Gastroesophageal sphincter (tissue), 4 donors: ENCODE data around the gene CLEC11A. TPM values are rescaled to one million over a fixed set of nuclear protein-coding genes. Genes with fewer than 3 reads are reported as not detected.
A peak's percentile ranks its signal among the peaks of the same experiment; 100 is the strongest.

Experiments
- ATAC-seq: fragments of 150-250 bp; one replicate; pipeline ENCODE4 v1.9.1; 2016; ENCODE audit warnings: mild to moderate bottlenecking, moderate library complexity
- H3K27ac ChIP-seq, 4 donors: fragments of 200-600 bp; sonication (generic) in 3 of 4; 1 replicate in 3 of 4; 2 replicates in 1 of 4; pipeline ENCODE4 v1.5.1; 2016 to 2019
- H3K27me3 ChIP-seq: fragments of 200-600 bp; sonication (generic); one replicate; pipeline ENCODE4 v1.5.1; 2019
- H3K36me3 ChIP-seq, 2 donors: fragments of 200-600 bp; sonication (generic); one replicate each; pipeline ENCODE4 v1.5.1; 2019; ENCODE audit warnings: control low read depth in 1 of 2
- H3K4me1 ChIP-seq, 3 donors: fragments of 200-600 bp; sonication (generic); 1 replicate in 2 of 3; 2 replicates in 1 of 3; pipeline ENCODE4 v1.5.1; 2016 to 2019; ENCODE audit warnings: control low read depth in 2 of 3
- H3K4me3 ChIP-seq, 2 donors: fragments of 200-600 bp; sonication (generic); one replicate each; pipeline ENCODE4 v1.5.1; 2019; ENCODE audit warnings: mild to moderate bottlenecking in 1 of 2, moderate library complexity in 1 of 2
- H3K9me3 ChIP-seq, 3 donors: fragments of 200-600 bp; sonication (generic); one replicate each; pipeline ENCODE4 v1.5.1; 2017 to 2019; ENCODE audit warnings: control low read depth in 2 of 3
- CTCF ChIP-seq, 4 experiments: fragments of 200-600 bp in 2 of 4; fragments of 450-650 bp in 2 of 4; sonication (generic) in 1 of 4; IDR thresholded peaks; one replicate each; pipeline ENCODE4 v1.5.1; 2017 to 2019; ENCODE audit warnings: antibody characterized with exemption in 4 of 4, mild to moderate bottlenecking in 2 of 4, moderate library complexity in 2 of 4
- EP300 ChIP-seq: sonication (generic); formaldehyde crosslinking; IDR thresholded peaks from one replicate; pipeline ENCODE4 v1.6.1; 2017; ENCODE audit warnings: antibody characterized with exemption, mild to moderate bottlenecking
- POLR2A ChIP-seq, 2 donors: fragments of 450-650 bp; IDR thresholded peaks; one replicate each; pipeline ENCODE4 v1.6.1; 2017; ENCODE audit warnings: antibody characterized with exemption in 2 of 2, mild to moderate bottlenecking in 2 of 2, moderate library complexity in 1 of 2
- POLR2AphosphoS5 ChIP-seq: sonication (generic); formaldehyde crosslinking; IDR thresholded peaks from one replicate; pipeline ENCODE4 v1.6.1; 2017; ENCODE audit warnings: antibody characterized with exemption
- WGBS, 2 donors: methylation state at CpG; one replicate each; pipeline ENCODE4 v1.1.5; 2018; ENCODE audit warnings: low coverage in 1 of 2; 5-methylcytosine and 5-hydroxymethylcytosine counted together
- total RNA-seq, 4 donors: library from RNA; depleted of rRNA; stranded (reverse); fragments of >200 nt; gene quantifications; one replicate each; pipeline ENCODE4 v1.1.0, GENCODE V29; 2016

Gene CLEC11A
- total RNA-seq, 4 donors from 2014 or later: 4.6 to 17.1 (median 8.4) TPM

- peaks cover 91% of the 10 kb centered on the region for H3K27me3 ChIP-seq
- H3K36me3 ChIP-seq: no peaks in the 10 kb centered on the region
- TF ChIP-seq POLR2AphosphoS5: no peak
- no peak for TF ChIP-seq POLR2A (IDR thresholded peaks at IDR 0.05)
- no peak for TF ChIP-seq EP300
- TF ChIP-seq CTCF (IDR thresholded peaks at IDR 0.05): no peak
- H3K4me3 ChIP-seq: peak overlapping the region; percentile 26 to 65
- no peak for ATAC-seq
- H3K9me3 ChIP-seq: no peaks in the 10 kb centered on the region
- peaks cover 0 to 39% (median 21%) of the 10 kb centered on the region in 3 donors for H3K4me1 ChIP-seq
- WGBS, 2 donors: 13% methylated on average over 7 of the region's 52 CpGs; no CpG with 5 or more reads in 1 of the 2 donors
- peak overlapping the region in 3 of 4 donors; percentile 72 to 85 (median 79) for H3K27ac ChIP-seq
These were observed 2.2 kb downstream of the CLEC11A start for GRCh38 chr19:50725218-50725910.

DNA sequence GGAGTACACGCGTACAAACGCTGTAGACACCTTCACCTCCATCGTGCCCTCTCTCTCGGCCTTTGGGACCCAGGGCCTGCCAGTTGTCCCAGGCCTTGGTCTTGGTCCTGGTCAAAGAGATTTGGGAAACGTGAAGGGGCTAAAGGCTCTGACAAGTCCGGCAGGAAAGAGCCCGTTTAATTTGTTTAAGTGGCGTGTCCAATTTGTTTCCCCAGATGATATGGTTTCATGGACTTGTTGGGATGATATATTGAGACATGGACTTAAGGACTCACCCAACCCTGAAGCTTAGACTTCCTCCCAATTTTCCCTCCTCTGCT lies 2.7 kb downstream of the CLEC11A start:
- no peaks in the 10 kb centered on the region for H3K9me3 ChIP-seq
- no peaks in the 10 kb centered on the region for H3K36me3 ChIP-seq
- peaks cover 0 to 39% (median 21%) of the 10 kb centered on the region in 3 donors for H3K4me1 ChIP-seq
- H3K27ac ChIP-seq: no peak overlapping the region
- TF ChIP-seq POLR2A (IDR thresholded peaks at IDR 0.05) (no peak), EP300 (no peak), POLR2AphosphoS5 (no peak), CTCF (IDR thresholded peaks at IDR 0.05) (no peak)
- WGBS, 2 donors: 58 to 60% methylated on average over 1 to 7 of the region's 9 CpGs
- H3K27me3 ChIP-seq: peaks cover 91% of the 10 kb centered on the region
- no peak for ATAC-seq
- peak overlapping the region in 1 of 2 donors; percentile 65 for H3K4me3 ChIP-seq

- Histone ChIP-seq H3K4me3 (no peak overlapping the region), H3K9me3 (no peaks in the 10 kb centered on the region), H3K4me1 (peaks cover 0 to 38% (median 21%) of the 10 kb centered on the region in 3 donors), H3K27ac (no peak overlapping the region), H3K27me3 (peaks cover 80% of the 10 kb centered on the region), H3K36me3 (no peaks in the 10 kb centered on the region)
- WGBS, 2 donors: 7 to 11% methylated on average over 3 to 5 of the region's 39 CpGs
- TF ChIP-seq POLR2AphosphoS5: no peak
- no peak for TF ChIP-seq EP300
- no peak for TF ChIP-seq POLR2A (IDR thresholded peaks at IDR 0.05)
- TF ChIP-seq CTCF (IDR thresholded peaks at IDR 0.05): no peak
- ATAC-seq: no peak
These were observed 5.0 kb downstream of the CLEC11A start for GRCh38 chr19:50728084-50728737.

GRCh38 chr19:50729894-50730293 lies 6.7 kb downstream of the CLEC11A start:
- TF ChIP-seq POLR2A (IDR thresholded peaks at IDR 0.05) (no peak), EP300 (no peak), CTCF (IDR thresholded peaks at IDR 0.05) (no peak), POLR2AphosphoS5 (no peak)
- H3K4me3 ChIP-seq: no peak overlapping the region
- peaks cover 78% of the 10 kb centered on the region for H3K27me3 ChIP-seq
- H3K9me3 ChIP-seq: no peaks in the 10 kb centered on the region
- H3K27ac ChIP-seq: no peak overlapping the region
- ATAC-seq: no peak
- 57 to 62% methylated on average over 5 of the region's 5 CpGs for WGBS, 2 donors
- no peaks in the 10 kb centered on the region for H3K36me3 ChIP-seq
- H3K4me1 ChIP-seq: peaks cover 0 to 22% (median 15%) of the 10 kb centered on the region in 3 donors

- Histone ChIP-seq H3K4me1 (no peaks in the 10 kb centered on the region), H3K27ac (no peak overlapping the region), H3K4me3 (no peak overlapping the region), H3K36me3 (no peaks in the 10 kb centered on the region), H3K27me3 (peaks cover 84% of the 10 kb centered on the region), H3K9me3 (no peaks in the 10 kb centered on the region)
- WGBS, 2 donors: 49 to 57% methylated on average over 3 to 7 of the region's 7 CpGs
- TF ChIP-seq EP300: no peak
- no peak for TF ChIP-seq CTCF (IDR thresholded peaks at IDR 0.05)
- TF ChIP-seq POLR2AphosphoS5: no peak
- TF ChIP-seq POLR2A (IDR thresholded peaks at IDR 0.05): no peak
- ATAC-seq: no peak
These were observed 12.7 kb downstream of the CLEC11A start for GRCh38 chr19:50735869-50736268.
